A549 (cell line): Measurements from ENCODE around the gene ZIC1.

Experiments
- ESRRA ChIP-seq: fragments of 150-350 bp; IDR thresholded peaks from 2 replicates; pipeline ENCODE4 v1.6.1; 2014; ENCODE audit warnings: mild to moderate bottlenecking, low read length, borderline replicate concordance
- FOSL2 ChIP-seq, 2 experiments: fragments of 450-650 bp in 1 of 2; fragments of >200 bp in 1 of 2; sonication (Bioruptor Twin) in 1 of 2; formaldehyde crosslinking; IDR thresholded peaks; 2 replicates each; pipeline versions ENCODE4 v1.5.0 to v1.6.1; 2016 to 2020; ENCODE audit warnings: mild to moderate bottlenecking in 1 of 2, moderate library complexity in 1 of 2
- GATA3 ChIP-seq: IDR thresholded peaks from 2 replicates; pipeline ENCODE4 v1.6.1; 2012; ENCODE audit warnings: borderline replicate concordance
- MYC ChIP-seq: IDR thresholded peaks from 2 replicates; pipeline ENCODE4 v1.6.1; 2012; ENCODE audit warnings: mild to moderate bottlenecking, inconsistent platforms, low read length, improper control_type of control experiment, borderline replicate concordance
- RAD21 ChIP-seq, 2 experiments: fragments of >200 bp in 1 of 2; sonication (Bioruptor Twin) in 1 of 2; formaldehyde crosslinking in 1 of 2; IDR thresholded peaks in 1 of 2; conservative IDR thresholded peaks in 1 of 2; 2 replicates in 1 of 2; 3 replicates in 1 of 2; pipeline ENCODE4 v1.6.1; 2012 to 2018; ENCODE audit warnings: inconsistent platforms in 1 of 2
- TF ChIP-seq, protein P1 (sequence below): fragments of >200 bp; sonication (Bioruptor Twin); formaldehyde crosslinking; IDR thresholded peaks from 3 replicates; pipeline ENCODE4 v1.5.1; 2016
- TF ChIP-seq, protein P2 (sequence below): IDR thresholded peaks from 2 replicates; pipeline ENCODE4 v1.6.1; 2012
- TF ChIP-seq, protein P3 (sequence below): IDR thresholded peaks from 2 replicates; pipeline ENCODE4 v1.6.1; 2012

DNA sequence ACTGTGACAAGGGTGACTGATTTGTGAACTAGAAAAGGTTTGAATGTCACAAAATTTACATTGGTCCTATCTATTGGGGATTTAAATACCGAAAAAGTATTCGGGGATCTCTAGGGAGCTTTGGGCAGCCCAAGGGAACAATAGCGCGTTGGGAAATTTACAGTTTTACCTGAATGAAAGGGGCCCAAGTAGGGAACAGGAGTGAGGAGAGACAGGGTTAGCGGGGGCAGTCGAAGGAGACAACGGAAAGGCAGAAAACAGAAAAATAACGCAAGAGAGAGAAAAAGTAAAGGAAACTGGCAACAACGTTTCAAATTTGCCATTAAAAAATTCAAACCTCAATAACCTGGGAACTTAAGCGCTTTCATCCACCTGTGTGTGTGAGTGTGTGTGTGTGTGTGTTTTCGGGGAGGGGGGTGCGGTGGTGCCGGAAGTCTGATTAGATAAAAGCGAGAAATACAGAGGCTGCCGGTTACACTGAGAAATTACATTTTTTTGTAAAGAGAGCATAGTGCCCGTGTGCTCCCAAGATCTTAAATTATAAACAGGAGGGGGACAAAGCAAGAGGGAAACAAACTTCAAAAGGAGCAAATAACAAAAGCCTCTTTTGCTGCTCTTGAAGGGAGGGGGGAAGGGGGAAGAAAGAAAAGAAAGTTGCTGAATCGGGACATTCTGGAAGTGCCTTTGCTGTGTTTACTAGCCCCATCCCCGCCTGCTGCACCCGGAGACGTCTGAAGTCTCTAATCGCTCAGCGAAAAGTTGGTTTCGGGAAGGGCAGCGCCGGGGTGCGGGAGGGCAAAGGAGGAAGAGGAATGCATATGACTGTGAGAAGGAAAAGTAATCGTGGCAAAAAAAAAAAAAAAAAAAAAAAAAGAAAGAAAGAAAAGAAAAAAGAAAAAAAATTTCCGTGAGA is 721 bp upstream of the ZIC1 start:
- TF ChIP-seq, protein P1, sequence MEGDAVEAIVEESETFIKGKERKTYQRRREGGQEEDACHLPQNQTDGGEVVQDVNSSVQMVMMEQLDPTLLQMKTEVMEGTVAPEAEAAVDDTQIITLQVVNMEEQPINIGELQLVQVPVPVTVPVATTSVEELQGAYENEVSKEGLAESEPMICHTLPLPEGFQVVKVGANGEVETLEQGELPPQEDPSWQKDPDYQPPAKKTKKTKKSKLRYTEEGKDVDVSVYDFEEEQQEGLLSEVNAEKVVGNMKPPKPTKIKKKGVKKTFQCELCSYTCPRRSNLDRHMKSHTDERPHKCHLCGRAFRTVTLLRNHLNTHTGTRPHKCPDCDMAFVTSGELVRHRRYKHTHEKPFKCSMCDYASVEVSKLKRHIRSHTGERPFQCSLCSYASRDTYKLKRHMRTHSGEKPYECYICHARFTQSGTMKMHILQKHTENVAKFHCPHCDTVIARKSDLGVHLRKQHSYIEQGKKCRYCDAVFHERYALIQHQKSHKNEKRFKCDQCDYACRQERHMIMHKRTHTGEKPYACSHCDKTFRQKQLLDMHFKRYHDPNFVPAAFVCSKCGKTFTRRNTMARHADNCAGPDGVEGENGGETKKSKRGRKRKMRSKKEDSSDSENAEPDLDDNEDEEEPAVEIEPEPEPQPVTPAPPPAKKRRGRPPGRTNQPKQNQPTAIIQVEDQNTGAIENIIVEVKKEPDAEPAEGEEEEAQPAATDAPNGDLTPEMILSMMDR: no peak
- TF ChIP-seq, protein P2, sequence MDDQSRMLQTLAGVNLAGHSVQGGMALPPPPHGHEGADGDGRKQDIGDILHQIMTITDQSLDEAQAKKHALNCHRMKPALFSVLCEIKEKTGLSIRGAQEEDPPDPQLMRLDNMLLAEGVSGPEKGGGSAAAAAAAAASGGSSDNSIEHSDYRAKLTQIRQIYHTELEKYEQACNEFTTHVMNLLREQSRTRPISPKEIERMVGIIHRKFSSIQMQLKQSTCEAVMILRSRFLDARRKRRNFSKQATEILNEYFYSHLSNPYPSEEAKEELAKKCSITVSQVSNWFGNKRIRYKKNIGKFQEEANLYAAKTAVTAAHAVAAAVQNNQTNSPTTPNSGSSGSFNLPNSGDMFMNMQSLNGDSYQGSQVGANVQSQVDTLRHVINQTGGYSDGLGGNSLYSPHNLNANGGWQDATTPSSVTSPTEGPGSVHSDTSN: no peak
- TF ChIP-seq FOSL2 (IDR thresholded peaks at IDR 0.05) (no peak), FOSL2 (CRISPR knock-in tag; IDR thresholded peaks at IDR 0.05) (no peak), RAD21 (conservative IDR thresholded peaks at IDR 0.05 in 1 of 2, IDR thresholded peaks at IDR 0.05 in 1 of 2) (no peak), GATA3 (no peak), ESRRA (no peak), MYC (no peak)
- TF ChIP-seq, protein P3, sequence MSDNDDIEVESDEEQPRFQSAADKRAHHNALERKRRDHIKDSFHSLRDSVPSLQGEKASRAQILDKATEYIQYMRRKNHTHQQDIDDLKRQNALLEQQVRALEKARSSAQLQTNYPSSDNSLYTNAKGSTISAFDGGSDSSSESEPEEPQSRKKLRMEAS: no peak
